ENCODE measurements around the gene NCAPD3. TPM values are rescaled to one million over a fixed set of nuclear protein-coding genes. Genes with fewer than 3 reads are reported as not detected.

Gene NCAPD3
- total and polyA plus RNA-seq, 9 of the 15 experiments (the other 6 are each of a cell fraction or from before 2014, with no cell fraction given) = 23.6 to 80.6 (median 58.6) TPM

DNA sequence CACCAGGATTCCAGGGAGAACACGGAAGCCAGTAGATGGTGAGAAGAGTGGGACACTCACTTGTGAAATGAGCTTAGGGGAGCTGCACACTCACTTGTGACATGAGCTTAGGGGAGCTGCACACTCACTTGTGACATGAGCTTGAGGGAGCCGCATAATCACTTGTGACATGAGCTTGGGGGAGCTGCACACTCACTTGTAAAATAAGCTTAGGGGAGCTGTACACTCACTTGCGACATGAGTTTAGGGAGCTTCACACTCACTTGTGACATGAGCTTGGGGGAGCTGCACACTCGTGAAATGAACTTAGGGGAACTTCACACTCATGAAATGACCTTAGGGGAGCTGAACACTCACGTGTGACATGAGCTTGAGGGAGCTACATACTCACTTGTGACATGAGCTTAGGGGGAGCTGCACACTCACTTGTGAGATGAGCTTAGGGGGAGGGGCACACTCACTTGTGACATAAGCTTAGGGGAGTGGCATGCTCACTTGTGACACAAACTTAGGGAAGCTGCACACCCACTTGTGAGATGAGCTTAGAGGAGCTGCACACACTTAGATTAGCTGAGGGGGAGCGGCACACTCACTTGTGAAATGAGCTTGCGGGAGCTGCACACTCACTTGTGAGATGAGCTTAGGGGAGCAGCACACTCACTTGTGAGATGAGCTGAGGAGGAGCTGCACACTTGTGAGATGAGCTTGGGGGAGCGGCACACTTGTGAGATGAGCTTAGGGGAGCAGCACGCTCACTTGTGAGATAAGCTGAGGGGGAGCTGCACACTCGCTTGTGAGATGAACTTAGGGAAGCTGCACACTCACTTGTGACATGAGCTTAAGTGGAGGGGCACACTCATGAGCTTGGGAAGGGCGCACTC lies 59.0 kb downstream of the NCAPD3 start:
- POLR2A ChIA-PET = interaction anchor here (0.7 to 1.6 kb wide), 4 partner anchors 9 to 18 kb away, joined by 3 to 6 read pairs (median 4); no protein-coding TSS in a partner anchor
- intact Hi-C loops (cut with micrococcal nuclease) = no loop called here
- Histone ChIP-seq H3K9me1 (ENCODE audit: control insufficient read depth, insufficient read depth, low read length) (no peaks in the 10 kb centered on the region), H3K9ac (ENCODE audit: insufficient read depth in 1 of 2, low read depth in 2 of 2, low read length in 2 of 2) (no peak overlapping the region), H3K4me3 (no peak overlapping the region), H3K4me2 (ENCODE audit: insufficient read depth, low read length) (no peak overlapping the region), H3K79me2 (ENCODE audit: control insufficient read depth, insufficient read depth, low read length) (no peaks in the 10 kb centered on the region), H3K27ac (ENCODE audit: extremely low read depth, low read depth, low read length) (no peak overlapping the region), H4K20me1 (replicated peaks; ENCODE audit: control insufficient read depth, insufficient read depth, low read length) (peaks cover 5% of the 10 kb centered on the region), H3K9me3 (replicated peaks; ENCODE audit: control insufficient read depth, insufficient read depth, low read depth, low read length) (no peaks in the 10 kb centered on the region), H3K27me3 (ENCODE audit: control insufficient read depth in 2 of 2, insufficient read depth in 2 of 2, low read length in 2 of 2) (no peaks in the 10 kb centered on the region), H3K4me1 (replicated peaks in 1 of 2; ENCODE audit: control insufficient read depth in 2 of 2, insufficient read depth in 2 of 2, low read length in 2 of 2) (no peaks in the 10 kb centered on the region), H2AFZ (ENCODE audit: low read depth, low read length) (no peak overlapping the region), H3K36me3 (ENCODE audit: control insufficient read depth, insufficient read depth, low read length) (peaks cover 77% of the 10 kb centered on the region)
- TF ChIP-seq SOX6 (IDR thresholded peaks at IDR 0.05) = no peak
- no peak for TF ChIP-seq ZNF511 (CRISPR knock-in tag; IDR thresholded peaks at IDR 0.05)
- TF ChIP-seq FOSL1 (tag; conservative IDR thresholded peaks at IDR 0.05) = no peak
- no peak for TF ChIP-seq EP400 (IDR thresholded peaks at IDR 0.05)
- CTCF ChIA-PET (ENCODE audit: low intra/inter-chr PET ratio) = no interaction called here
- WGBS (ENCODE audit: insufficient coverage, low coverage, missing lambda C conversion rate) = 93% methylated on average over 11 of the region's 11 CpGs
- no peak for ATAC-seq
- in situ Hi-C loops (cut with MboI) = no loop called here
- no peak for FAIRE-seq
- DNase-seq (ENCODE audit: extremely low read depth in 1 of 4, low spot score in 3 of 4) = no peak
- BruUV-seq (replicated peaks) = no TSS peak
